GM18505 (cell line): ENCODE data around the gene SLC41A3.

Experiments
- ATAC-seq: cut with Tn5 transposase; IDR thresholded peaks from one replicate; pipeline ENCODE4 v1.9.1; 2021; ENCODE audit not compliant: unreplicated experiment
- POLR2A ChIP-seq: IDR thresholded peaks from 4 replicates; pipeline ENCODE4 v1.6.1; 2011; ENCODE audit warnings: borderline replicate concordance; ENCODE audit not compliant: insufficient read depth, insufficient read length; ENCODE audit errors: extremely low read depth

Gene SLC41A3

GRCh38 chr3:126126811-126127431 lies 43.0 kb upstream of the SLC41A3 start:
- no peak for TF ChIP-seq POLR2A
- no peak for ATAC-seq

- no peak for TF ChIP-seq POLR2A
- no peak for ATAC-seq
These were observed 42.4 kb upstream of the SLC41A3 start for GRCh38 chr3:126126286-126126685.

- no peak for ATAC-seq
- TF ChIP-seq POLR2A = no peak
These were observed 41.9 kb upstream of the SLC41A3 start for GRCh38 chr3:126125781-126126251.

- no peak for TF ChIP-seq POLR2A
- ATAC-seq = no peak
These were observed 41.4 kb upstream of the SLC41A3 start for GRCh38 chr3:126125341-126125740.

- TF ChIP-seq POLR2A = no peak
- no peak for ATAC-seq
These were observed 41.0 kb upstream of the SLC41A3 start for GRCh38 chr3:126124896-126125295.

- ATAC-seq = no peak
- no peak for TF ChIP-seq POLR2A
These were observed 40.4 kb upstream of the SLC41A3 start for GRCh38 chr3:126124148-126124868.

- no peak for ATAC-seq
- TF ChIP-seq POLR2A = no peak
These were observed 37.7 kb upstream of the SLC41A3 start for GRCh38 chr3:126121632-126122031.

- no peak for ATAC-seq
- TF ChIP-seq POLR2A = no peak
These were observed 37.1 kb upstream of the SLC41A3 start for GRCh38 chr3:126121074-126121473.

- no peak for ATAC-seq
- no peak for TF ChIP-seq POLR2A
These were observed 36.1 kb upstream of the SLC41A3 start for GRCh38 chr3:126119976-126120375.

GRCh38 chr3:126119008-126119675 lies 35.2 kb upstream of the SLC41A3 start:
- TF ChIP-seq POLR2A = no peak
- no peak for ATAC-seq

- ATAC-seq = no peak
- no peak for TF ChIP-seq POLR2A
These were observed 34.7 kb upstream of the SLC41A3 start for GRCh38 chr3:126118591-126118990.

GRCh38 chr3:126117786-126118185 lies 33.9 kb upstream of the SLC41A3 start:
- no peak for ATAC-seq
- TF ChIP-seq POLR2A = no peak

GRCh38 chr3:126117212-126117611 lies 33.3 kb upstream of the SLC41A3 start:
- no peak for TF ChIP-seq POLR2A
- no peak for ATAC-seq

- TF ChIP-seq POLR2A = no peak
These were observed 32.6 kb upstream of the SLC41A3 start for GRCh38 chr3:126116526-126116925.

GRCh38 chr3:126114443-126115386 lies 30.8 kb upstream of the SLC41A3 start:
- no peak for ATAC-seq
- no peak for TF ChIP-seq POLR2A

More at GRCh38 chr3:126116526-126116925, 32.6 kb upstream of the SLC41A3 start:
- ATAC-seq = no peak
